ENCODE results near the gene ZIC3.
A peak's percentile ranks its signal among the peaks of the same experiment; 100 is the strongest.

ZIC3 gene

DNA sequence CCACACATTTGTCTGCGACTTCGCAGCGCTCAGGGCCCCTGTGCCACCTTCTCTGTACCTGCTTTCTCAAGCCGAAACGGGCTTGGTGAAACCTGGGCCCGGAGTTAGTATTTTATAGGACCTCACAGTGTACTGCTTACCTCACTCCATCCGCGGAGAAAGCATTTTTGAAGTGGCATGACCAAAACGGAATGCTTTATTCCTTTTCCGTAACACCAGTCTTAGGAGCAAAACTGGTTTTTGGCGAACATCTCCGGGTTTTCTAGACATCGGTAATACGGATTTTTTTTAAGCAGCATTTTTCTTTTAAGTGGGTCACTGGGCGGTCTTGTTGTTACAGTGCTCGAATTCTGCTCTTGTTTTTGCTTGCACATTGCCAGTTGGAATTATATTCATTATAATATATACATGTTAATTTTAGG is 3.6 kb downstream of the ZIC3 start:
- Histone ChIP-seq H3K4ac (ENCODE audit: low read depth, low read length) (no peak overlapping the region), H3K27me3 (ENCODE audit: insufficient read depth, low read length, poor library complexity) (no peaks in the 10 kb centered on the region)

DNA sequence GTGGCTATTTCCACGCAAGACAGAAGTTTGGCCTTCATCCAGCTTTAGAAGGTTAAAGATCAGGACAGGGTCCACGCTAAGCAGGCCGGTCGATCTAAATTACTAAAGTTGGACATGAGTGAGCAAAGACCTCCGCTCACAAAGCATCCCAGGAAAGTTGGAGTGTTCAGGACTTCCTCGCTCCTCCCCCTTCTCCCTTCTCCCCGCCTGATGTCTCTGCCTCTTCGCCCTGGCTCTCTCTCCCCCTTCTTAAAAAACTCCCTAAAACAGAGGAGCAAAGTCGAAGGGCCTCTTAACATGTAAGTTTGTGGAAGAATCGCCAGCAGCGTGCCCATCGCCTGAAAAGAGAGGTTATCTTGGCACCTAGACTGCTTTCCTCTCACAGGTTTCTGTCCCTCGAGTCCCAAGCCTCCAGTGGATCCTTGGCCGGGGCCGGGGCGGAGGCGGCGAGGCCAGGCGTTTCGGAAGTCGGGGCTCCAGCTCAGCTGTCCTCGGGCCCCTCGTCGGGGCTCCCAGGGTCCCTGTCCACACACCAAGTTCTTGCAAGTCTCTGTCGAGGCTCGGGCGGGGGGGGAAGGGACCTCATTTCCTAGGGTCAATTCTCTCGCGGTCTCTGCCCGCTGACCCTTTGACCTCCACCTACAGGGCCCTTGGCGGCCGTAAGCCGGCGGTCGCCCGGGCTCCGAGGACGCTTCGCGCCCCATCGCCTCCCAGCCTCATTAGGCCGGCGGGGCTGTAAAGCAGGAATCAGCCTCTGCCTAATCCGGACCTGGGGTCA is 7.6 kb downstream of the ZIC3 start:
- Histone ChIP-seq H4K5ac (ENCODE audit: low read length) (no peak overlapping the region), H3K4me1 (ENCODE audit: control insufficient read depth, low read depth, low read length) (no peaks in the 10 kb centered on the region), H3K27me3 (ENCODE audit: insufficient read depth, low read length, poor library complexity) (no peaks in the 10 kb centered on the region), H3K4me2 (ENCODE audit: low read length) (peak overlapping the region; percentile 28), H3K18ac (ENCODE audit: low read length) (peak overlapping the region; percentile 82), H3K23ac (ENCODE audit: low read length) (no peak overlapping the region), H3K56ac (ENCODE audit: low read length) (peak overlapping the region; percentile 85), H3K9ac (ENCODE audit: low read length) (peak overlapping the region; percentile 55), H3K36me3 (ENCODE audit: control insufficient read depth, insufficient read depth, low read length) (no peaks in the 10 kb centered on the region), H4K8ac (ENCODE audit: low read depth, low read length) (no peak overlapping the region), H3K4me3 (ENCODE audit: low read length) (no peak overlapping the region), H2AK5ac (ENCODE audit: low read length) (no peak overlapping the region), H3K79me2 (ENCODE audit: control insufficient read depth, insufficient read depth, low read length) (peaks cover 18% of the 10 kb centered on the region), H3K79me1 (ENCODE audit: low read length) (no peaks in the 10 kb centered on the region), H2BK5ac (ENCODE audit: low read length) (no peak overlapping the region), H3K27ac (ENCODE audit: low read depth, low read length) (peak overlapping the region; percentile 93), H2BK15ac (replicated peaks; ENCODE audit: low read depth) (no peak overlapping the region), H2BK120ac (ENCODE audit: low read depth, low read length) (no peak overlapping the region), H3K4ac (ENCODE audit: low read depth, low read length) (peak overlapping the region; percentile 78)
- no CpG with 5 or more reads among the region's 44 CpGs for WGBS (ENCODE audit: extremely low coverage, insufficient coverage, low lambda C conversion rate)
- DNase-seq = peak; percentile 67

More for the DNA sequence above, 3.6 kb downstream of the ZIC3 start:
- no peak overlapping the region for H4K8ac ChIP-seq (ENCODE audit: low read depth, low read length)
- WGBS (ENCODE audit: extremely low coverage, insufficient coverage, low lambda C conversion rate) = no CpG with 5 or more reads among the region's 16 CpGs
- H3K4me3 ChIP-seq (ENCODE audit: low read length) = peak overlapping the region; percentile 87
- H2BK5ac ChIP-seq (ENCODE audit: low read length) = no peak overlapping the region
- H2BK15ac ChIP-seq (replicated peaks; ENCODE audit: low read depth) = no peak overlapping the region
- no peak for DNase-seq
- no peak overlapping the region for H3K23ac ChIP-seq (ENCODE audit: low read length)
- H3K27ac ChIP-seq (ENCODE audit: low read depth, low read length) = no peak overlapping the region
- H4K5ac ChIP-seq (ENCODE audit: low read length) = no peak overlapping the region
- peak overlapping the region; percentile 10 for H3K4me2 ChIP-seq (ENCODE audit: low read length)
- no peaks in the 10 kb centered on the region for H3K79me1 ChIP-seq (ENCODE audit: low read length)
- peak overlapping the region; percentile 86 for H3K18ac ChIP-seq (ENCODE audit: low read length)
- H3K9ac ChIP-seq (ENCODE audit: low read length) = peak overlapping the region; percentile 73
- H2BK120ac ChIP-seq (ENCODE audit: low read depth, low read length) = no peak overlapping the region
- H3K79me2 ChIP-seq (ENCODE audit: control insufficient read depth, insufficient read depth, low read length) = peaks cover 34% of the 10 kb centered on the region
- peak overlapping the region; percentile 80 for H3K56ac ChIP-seq (ENCODE audit: low read length)
- no peak overlapping the region for H2AK5ac ChIP-seq (ENCODE audit: low read length)
- H3K4me1 ChIP-seq (ENCODE audit: control insufficient read depth, low read depth, low read length) = peaks cover 3% of the 10 kb centered on the region
- H3K36me3 ChIP-seq (ENCODE audit: control insufficient read depth, insufficient read depth, low read length) = no peaks in the 10 kb centered on the region

DNA sequence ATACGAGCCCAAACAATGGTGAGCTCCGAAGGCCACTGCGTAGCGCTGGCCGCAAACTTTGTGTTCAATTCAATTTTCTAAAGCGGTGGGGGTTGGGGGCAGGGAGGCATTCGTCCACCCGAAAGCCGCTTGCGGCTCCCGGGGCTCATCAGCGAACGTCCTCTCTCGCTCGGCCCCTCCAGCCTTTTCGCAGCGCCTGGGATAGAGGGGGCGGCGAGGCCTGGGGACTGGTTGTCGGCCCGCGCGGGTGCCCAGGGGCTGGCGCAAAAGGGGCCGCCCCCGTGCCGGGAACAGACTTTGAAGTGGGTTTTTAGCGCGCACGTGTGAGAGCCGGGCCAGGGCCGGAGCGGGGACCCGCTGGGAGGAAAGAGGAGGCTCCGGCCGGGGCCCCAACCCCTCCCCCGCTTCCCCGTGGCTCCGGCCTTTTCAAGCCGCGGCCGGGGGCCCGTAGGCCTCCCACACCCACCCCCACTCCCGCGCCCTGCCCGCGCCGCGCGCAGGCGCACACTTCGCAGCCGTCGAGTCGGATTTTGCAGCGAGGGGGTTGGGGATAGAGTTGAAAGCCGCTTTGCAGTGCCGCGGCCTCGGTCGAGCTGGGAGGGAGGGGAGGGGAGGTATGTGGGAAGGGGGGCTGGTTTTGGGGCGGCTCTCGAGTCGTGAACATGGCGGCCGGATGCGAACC is 8.3 kb downstream of the ZIC3 start:
- H3K4me3 ChIP-seq (ENCODE audit: low read length) = no peak overlapping the region
- DNase-seq = peak; percentile 92
- no peaks in the 10 kb centered on the region for H3K4me1 ChIP-seq (ENCODE audit: control insufficient read depth, low read depth, low read length)
- peak overlapping the region; percentile 85 for H3K56ac ChIP-seq (ENCODE audit: low read length)
- H2BK15ac ChIP-seq (replicated peaks; ENCODE audit: low read depth) = no peak overlapping the region
- no peak overlapping the region for H3K23ac ChIP-seq (ENCODE audit: low read length)
- H2AK5ac ChIP-seq (ENCODE audit: low read length) = no peak overlapping the region
- WGBS (ENCODE audit: extremely low coverage, insufficient coverage, low lambda C conversion rate) = no CpG with 5 or more reads among the region's 67 CpGs
- H4K5ac ChIP-seq (ENCODE audit: low read length) = no peak overlapping the region
- no peaks in the 10 kb centered on the region for H3K27me3 ChIP-seq (ENCODE audit: insufficient read depth, low read length, poor library complexity)
- no peak overlapping the region for H2BK5ac ChIP-seq (ENCODE audit: low read length)
- no peak overlapping the region for H2BK120ac ChIP-seq (ENCODE audit: low read depth, low read length)
- peaks cover 14% of the 10 kb centered on the region for H3K79me2 ChIP-seq (ENCODE audit: control insufficient read depth, insufficient read depth, low read length)
- no peak overlapping the region for H3K4ac ChIP-seq (ENCODE audit: low read depth, low read length)
- peak overlapping the region; percentile 82 for H3K18ac ChIP-seq (ENCODE audit: low read length)
- no peak overlapping the region for H4K8ac ChIP-seq (ENCODE audit: low read depth, low read length)
- peak overlapping the region; percentile 63 for H3K9ac ChIP-seq (ENCODE audit: low read length)
- H3K36me3 ChIP-seq (ENCODE audit: control insufficient read depth, insufficient read depth, low read length) = no peaks in the 10 kb centered on the region
- H3K4me2 ChIP-seq (ENCODE audit: low read length) = peak overlapping the region; percentile 11
- H3K79me1 ChIP-seq (ENCODE audit: low read length) = no peaks in the 10 kb centered on the region
- peak overlapping the region; percentile 93 for H3K27ac ChIP-seq (ENCODE audit: low read depth, low read length)

DNA sequence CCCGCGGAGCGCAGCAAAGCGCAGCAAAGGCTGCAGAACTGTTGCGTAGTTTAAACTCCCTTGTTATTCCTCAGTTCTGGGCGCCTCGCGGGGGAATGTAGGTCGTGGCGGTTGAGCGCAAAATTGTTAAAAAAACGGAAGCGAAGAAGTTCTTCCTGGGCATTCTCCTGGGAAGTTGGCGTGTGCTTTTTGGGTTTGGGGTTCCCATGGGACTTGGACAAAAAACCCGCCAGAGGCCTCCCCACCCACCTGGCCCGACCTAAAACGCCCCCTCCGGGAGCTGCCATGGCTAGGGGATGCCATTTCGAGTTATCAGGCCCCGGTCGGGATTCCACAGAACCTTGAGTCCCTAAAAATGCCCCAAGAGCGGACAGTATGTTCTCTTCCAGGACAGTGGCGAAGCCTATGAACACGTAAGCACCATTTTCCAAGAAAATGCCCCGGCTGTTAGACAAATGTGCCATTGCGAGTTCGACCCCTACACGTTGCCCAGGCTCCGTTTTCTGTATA is 8.9 kb downstream of the ZIC3 start:
- H2BK5ac ChIP-seq (ENCODE audit: low read length) = no peak overlapping the region
- peak overlapping the region; percentile 93 for H3K27ac ChIP-seq (ENCODE audit: low read depth, low read length)
- H3K4ac ChIP-seq (ENCODE audit: low read depth, low read length) = peak overlapping the region; percentile 99
- H3K79me1 ChIP-seq (ENCODE audit: low read length) = no peaks in the 10 kb centered on the region
- peak overlapping the region; percentile 82 for H2BK120ac ChIP-seq (ENCODE audit: low read depth, low read length)
- H3K56ac ChIP-seq (ENCODE audit: low read length) = peak overlapping the region; percentile 85
- DNase-seq = no peak
- H2AK5ac ChIP-seq (ENCODE audit: low read length) = no peak overlapping the region
- no peak overlapping the region for H2BK15ac ChIP-seq (replicated peaks; ENCODE audit: low read depth)
- no peak overlapping the region for H4K5ac ChIP-seq (ENCODE audit: low read length)
- no peaks in the 10 kb centered on the region for H3K4me1 ChIP-seq (ENCODE audit: control insufficient read depth, low read depth, low read length)
- peak overlapping the region; percentile 63 for H3K9ac ChIP-seq (ENCODE audit: low read length)
- H4K8ac ChIP-seq (ENCODE audit: low read depth, low read length) = no peak overlapping the region
- H3K18ac ChIP-seq (ENCODE audit: low read length) = peak overlapping the region; percentile 90
- no peaks in the 10 kb centered on the region for H3K27me3 ChIP-seq (ENCODE audit: insufficient read depth, low read length, poor library complexity)
- H3K4me3 ChIP-seq (ENCODE audit: low read length) = no peak overlapping the region
- no peaks in the 10 kb centered on the region for H3K36me3 ChIP-seq (ENCODE audit: control insufficient read depth, insufficient read depth, low read length)
- peak overlapping the region; percentile 40 for H3K4me2 ChIP-seq (ENCODE audit: low read length)
- no peak overlapping the region for H3K23ac ChIP-seq (ENCODE audit: low read length)
- WGBS (ENCODE audit: extremely low coverage, insufficient coverage, low lambda C conversion rate) = no CpG with 5 or more reads among the region's 29 CpGs
- H3K79me2 ChIP-seq (ENCODE audit: control insufficient read depth, insufficient read depth, low read length) = peaks cover 8% of the 10 kb centered on the region

DNA sequence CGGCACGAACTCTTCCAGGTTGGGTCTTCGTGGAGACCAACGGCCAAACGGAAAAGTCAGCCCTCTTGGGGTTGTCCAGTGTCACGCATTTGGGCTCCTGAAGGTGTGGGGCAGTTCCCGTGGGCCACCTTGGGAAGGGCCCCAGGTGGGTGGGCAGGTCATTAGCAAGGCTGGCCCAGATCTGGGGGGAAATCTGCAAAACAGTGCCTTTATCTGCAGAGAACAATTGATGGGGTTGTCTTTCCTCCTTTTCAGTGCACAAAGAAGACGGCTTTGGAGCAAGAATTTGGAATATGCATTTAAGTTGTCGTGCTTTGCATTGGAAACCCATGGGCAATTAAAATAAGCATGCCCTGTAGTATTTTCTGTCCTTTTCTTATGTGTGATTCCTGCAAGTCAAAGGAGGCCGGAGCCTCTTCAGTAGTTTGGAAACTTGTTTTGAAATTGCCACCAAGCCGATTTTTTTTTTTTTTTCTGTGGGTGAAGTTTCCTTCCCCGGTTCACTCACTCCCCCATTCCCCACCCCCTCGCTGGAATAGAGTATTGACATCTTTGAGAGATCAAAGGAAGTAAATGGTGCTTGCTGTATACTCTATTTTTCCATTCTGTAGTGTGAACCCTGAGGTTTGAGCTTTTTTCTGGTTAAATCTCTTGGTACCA is 9.8 kb downstream of the ZIC3 start:
- peak; percentile 31 for DNase-seq
- Histone ChIP-seq H2BK5ac (ENCODE audit: low read length) (no peak overlapping the region), H3K27me3 (ENCODE audit: insufficient read depth, low read length, poor library complexity) (no peaks in the 10 kb centered on the region), H3K4me3 (ENCODE audit: low read length) (no peak overlapping the region), H2AK5ac (ENCODE audit: low read length) (no peak overlapping the region), H3K4ac (ENCODE audit: low read depth, low read length) (peak overlapping the region; percentile 37), H3K23ac (ENCODE audit: low read length) (no peak overlapping the region), H3K4me2 (ENCODE audit: low read length) (no peak overlapping the region), H4K8ac (ENCODE audit: low read depth, low read length) (peak overlapping the region; percentile 81), H3K18ac (ENCODE audit: low read length) (peak overlapping the region; percentile 90), H3K36me3 (ENCODE audit: control insufficient read depth, insufficient read depth, low read length) (no peaks in the 10 kb centered on the region), H3K9ac (ENCODE audit: low read length) (peak overlapping the region; percentile 40), H2BK15ac (replicated peaks; ENCODE audit: low read depth) (no peak overlapping the region), H2BK120ac (ENCODE audit: low read depth, low read length) (no peak overlapping the region), H3K79me1 (ENCODE audit: low read length) (no peaks in the 10 kb centered on the region), H3K56ac (ENCODE audit: low read length) (peak overlapping the region; percentile 85), H3K27ac (ENCODE audit: low read depth, low read length) (peak overlapping the region; percentile 93), H3K4me1 (ENCODE audit: control insufficient read depth, low read depth, low read length) (no peaks in the 10 kb centered on the region), H4K5ac (ENCODE audit: low read length) (no peak overlapping the region), H3K79me2 (ENCODE audit: control insufficient read depth, insufficient read depth, low read length) (peaks cover 2% of the 10 kb centered on the region)
- WGBS (ENCODE audit: extremely low coverage, insufficient coverage, low lambda C conversion rate) = no CpG with 5 or more reads among the region's 13 CpGs

All from mesendoderm (in vitro differentiated cells).